Inflammatory macrophage treated with lipopolysaccharide for 4 hours (primary cell): ENCODE results near the gene ST7L.
A peak's percentile ranks its signal among the peaks of the same experiment; 100 is the strongest.
"Not testable (repeated sequence)": the region's sequence is repeated elsewhere in the genome, so short reads cannot be mapped to it uniquely, and the experiment has no call there.

ENCODE experiments used
- DNase-seq: peaks from one replicate; pipeline ENCODE4 v3.0.0-alpha.2; 2020

The ST7L gene, protein sequence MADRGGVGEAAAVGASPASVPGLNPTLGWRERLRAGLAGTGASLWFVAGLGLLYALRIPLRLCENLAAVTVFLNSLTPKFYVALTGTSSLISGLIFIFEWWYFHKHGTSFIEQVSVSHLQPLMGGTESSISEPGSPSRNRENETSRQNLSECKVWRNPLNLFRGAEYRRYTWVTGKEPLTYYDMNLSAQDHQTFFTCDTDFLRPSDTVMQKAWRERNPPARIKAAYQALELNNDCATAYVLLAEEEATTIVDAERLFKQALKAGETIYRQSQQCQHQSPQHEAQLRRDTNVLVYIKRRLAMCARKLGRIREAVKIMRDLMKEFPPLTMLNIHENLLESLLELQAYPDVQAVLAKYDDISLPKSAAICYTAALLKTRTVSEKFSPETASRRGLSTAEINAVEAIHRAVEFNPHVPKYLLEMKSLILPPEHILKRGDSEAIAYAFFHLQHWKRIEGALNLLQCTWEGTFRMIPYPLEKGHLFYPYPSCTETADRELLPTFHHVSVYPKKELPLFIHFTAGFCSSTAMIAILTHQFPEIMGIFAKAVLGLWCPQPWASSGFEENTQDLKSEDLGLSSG

DNA sequence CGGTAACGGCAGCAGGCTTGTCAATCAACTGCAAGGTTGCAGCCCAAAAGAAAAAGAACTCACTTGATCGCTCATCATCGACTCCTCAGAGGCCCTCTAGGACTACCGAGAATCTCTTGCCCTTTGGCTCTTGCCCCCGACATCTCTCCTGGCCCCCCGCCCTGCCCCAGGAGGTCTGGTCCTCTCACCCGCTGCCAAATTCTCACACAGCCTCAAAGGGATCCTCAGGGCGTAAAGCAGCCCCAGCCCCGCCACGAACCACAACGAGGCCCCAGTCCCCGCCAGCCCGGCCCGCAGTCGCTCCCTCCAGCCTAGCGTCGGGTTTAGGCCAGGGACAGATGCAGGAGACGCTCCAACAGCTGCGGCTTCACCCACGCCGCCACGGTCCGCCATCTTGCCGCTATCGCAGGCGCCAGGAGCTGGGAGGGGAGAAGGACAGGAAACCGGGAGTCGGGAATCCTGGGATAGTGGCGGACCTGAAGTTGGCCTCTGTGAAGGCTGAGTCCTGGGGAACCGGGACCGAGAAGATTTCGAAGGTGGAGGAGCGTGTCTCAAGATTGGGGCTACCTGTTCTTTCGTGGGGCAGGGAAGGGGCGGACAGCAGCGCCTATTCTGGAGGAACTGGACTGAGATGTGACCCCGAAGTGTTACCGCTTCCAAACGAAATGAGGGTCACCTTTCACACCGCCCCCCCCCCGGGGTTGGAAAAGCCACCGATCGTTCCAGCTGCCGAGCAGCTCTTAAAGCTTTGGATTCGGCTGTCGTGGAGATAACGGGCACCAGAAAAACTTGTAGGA, at the start of gene ST7L:
TSS of gene ST7L (minus strand) at position 421 of the 797 bp plus-strand sequence. CDS start at position 393, 28 bp downstream.
- peak; percentile 65 for DNase-seq

DNA sequence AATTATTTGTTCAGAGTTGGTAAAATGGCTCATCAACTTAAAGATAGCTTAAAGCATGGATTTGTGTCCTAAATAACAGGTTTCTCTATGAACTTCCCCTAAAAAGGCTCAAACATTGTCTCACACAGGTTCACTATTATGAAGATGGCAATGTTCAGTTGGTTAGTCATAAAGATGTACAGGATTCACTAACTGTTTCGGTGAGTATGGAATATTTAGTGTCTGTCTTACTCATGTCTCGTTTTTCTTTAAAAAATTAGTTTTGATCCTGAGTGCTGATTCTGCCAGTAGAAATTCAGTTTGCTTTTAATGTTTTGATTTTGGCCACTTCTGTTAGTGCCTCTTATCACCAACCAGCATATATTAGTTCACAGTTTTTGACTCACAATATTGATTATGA, 48.0 kb upstream of the ST7L start:
- DNase-seq: no peak

GRCh38 chr1:112665857-112666256, 46.9 kb upstream of the ST7L start:
- no peak for DNase-seq

- no peak for DNase-seq
Measured at GRCh38 chr1:112651205-112651604, 32.3 kb upstream of the ST7L start.

- DNase-seq: no peak
Measured at GRCh38 chr1:112646225-112646624, 27.3 kb upstream of the ST7L start.

DNA sequence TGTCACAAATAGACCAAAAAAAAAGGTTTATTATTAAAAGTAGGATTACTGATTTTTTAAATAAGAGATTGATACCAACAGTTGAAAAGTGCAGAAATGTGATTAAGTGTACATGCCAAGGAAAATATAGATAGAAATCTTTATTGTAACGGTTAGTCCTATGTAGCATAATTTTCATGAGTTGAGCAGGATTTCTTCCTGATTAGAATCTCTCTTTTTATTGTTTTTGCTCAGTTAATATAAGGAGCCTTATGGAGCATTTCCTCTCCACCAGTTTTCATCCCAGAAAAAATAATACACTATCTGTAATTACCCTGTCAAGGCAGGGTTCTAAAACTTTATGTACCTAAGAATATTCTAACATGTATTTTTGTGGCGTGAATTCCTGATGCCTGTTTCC, 24.1 kb upstream of the ST7L start:
- no peak for DNase-seq

GRCh38 chr1:112640437-112640836, 21.5 kb upstream of the ST7L start:
- not testable (repeated sequence) for DNase-seq

DNA sequence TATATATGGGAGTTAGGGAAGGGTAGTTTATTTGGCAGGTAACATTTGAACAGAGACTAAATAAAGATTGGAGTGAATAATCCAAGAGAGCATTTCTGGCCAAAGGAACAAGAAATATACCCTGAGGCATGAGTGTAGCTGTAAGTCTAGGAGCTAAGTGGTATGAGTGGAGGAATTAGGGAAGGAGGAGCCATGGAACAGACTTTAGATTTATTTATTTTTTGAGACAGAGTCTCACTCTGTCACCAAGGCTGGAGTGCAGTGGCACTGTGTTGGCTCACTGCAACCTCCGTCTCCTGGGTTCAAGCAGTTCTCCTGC, 19.1 kb upstream of the ST7L start:
- DNase-seq: no peak

- peak; percentile 17 for DNase-seq
Measured at GRCh38 chr1:112637254-112638109, 18.5 kb upstream of the ST7L start.

GRCh38 chr1:112636597-112637253, 17.8 kb upstream of the ST7L start:
- DNase-seq: peak; percentile 66

DNA sequence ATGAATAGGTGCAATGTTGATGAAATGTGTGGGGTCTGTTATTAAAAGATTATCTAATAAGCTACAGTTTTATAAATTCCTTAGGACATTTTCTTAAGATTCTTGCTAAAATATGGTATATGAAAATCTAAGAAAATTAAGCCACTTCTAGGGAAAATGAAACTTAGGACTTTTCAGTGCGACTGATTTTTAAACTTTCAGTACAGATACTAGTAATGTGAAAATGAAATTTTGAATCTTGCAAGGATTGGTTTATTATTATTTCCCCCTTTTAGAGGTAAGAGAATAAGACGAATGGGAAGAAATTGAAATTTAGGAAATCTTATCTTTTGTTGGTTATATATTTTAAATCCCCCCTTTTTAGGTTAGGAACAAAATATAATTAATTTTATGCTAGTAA, 17.1 kb upstream of the ST7L start:
- DNase-seq: peak; percentile 51

- no peak for DNase-seq
Measured at GRCh38 chr1:112634367-112634766, 15.4 kb upstream of the ST7L start.

DNA sequence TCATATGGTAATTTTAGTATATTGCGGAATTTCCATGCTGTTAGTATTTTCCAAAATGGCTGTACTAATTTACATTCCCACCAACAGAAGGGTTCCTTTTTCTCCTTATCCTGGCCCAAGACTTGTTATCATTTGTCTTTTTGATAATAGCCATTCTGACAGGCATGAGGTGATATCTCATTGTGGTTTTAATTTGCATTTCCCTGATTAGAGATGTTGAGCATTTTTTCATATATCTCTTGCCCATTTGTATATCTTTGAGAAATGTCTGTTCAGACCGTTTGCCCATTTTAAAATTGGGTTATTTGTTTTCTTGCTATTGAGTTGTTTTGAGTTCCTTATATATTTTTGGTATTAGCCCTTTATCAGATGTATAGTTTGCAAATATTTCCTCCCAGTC, 14.7 kb upstream of the ST7L start:
- DNase-seq: no peak

DNA sequence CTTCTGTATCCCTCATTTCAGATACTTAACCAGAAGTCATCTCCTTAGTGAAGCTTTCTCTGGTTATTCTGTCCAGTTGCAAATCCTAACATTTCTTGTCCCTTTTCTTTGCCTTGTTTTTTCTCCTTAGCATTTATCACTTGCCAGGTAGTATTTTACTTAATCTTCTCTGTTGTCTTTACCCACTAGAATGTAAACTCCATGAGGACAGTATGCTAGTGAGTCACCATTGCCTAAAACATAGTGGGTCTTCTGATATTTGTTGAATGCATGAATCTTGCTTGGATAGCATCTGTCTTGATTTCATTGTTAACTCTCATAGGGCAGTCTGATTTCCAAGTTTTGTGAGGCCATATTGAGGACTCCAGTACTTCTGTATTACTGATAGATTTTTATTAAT, 10.3 kb upstream of the ST7L start:
- no peak for DNase-seq

DNA sequence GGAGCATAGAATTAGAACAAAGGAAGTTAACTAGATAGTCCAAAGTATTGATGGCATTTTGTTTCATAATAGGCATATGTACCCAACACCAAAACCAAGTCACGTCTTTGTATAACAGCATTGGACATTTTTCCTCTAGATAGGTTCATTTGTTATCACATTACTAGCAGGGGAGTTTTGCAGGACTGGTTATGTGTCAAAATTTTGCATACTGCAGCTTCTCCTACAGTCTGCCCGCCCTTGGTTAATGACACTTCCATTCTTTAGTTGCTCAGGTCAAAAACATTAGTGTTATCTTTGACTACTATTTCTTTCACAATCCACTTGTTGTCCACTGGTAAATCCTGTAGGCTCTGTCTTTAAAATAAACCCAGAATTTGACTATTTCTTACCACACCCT, 9.6 kb upstream of the ST7L start:
- DNase-seq: no peak

- DNase-seq: no peak
Measured at GRCh38 chr1:112626887-112627286, 7.9 kb upstream of the ST7L start.

DNA sequence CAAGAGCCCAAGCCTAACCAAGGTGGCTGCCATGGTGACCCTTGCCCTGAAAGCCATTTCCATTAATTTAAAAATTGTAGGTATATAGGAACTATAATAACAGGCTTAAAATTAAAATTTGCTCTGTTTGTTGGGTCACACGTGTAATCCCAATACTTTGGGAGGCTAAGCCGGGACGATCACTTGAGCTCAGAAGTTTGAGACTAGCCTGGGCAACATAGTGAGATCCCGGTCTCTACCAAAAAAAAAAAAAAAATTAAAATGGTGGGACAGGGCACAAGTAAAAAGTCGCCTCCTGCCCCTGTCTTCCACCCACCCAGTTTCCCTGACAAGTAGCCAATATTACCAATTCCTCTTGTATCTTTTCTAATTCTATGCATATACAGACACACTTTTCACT, 7.3 kb upstream of the ST7L start:
- DNase-seq: no peak

GRCh38 chr1:112625696-112626095, 6.8 kb upstream of the ST7L start:
- peak; percentile 47 for DNase-seq

- DNase-seq: not testable (repeated sequence)
Measured at GRCh38 chr1:112624493-112624892, 5.6 kb upstream of the ST7L start.

GRCh38 chr1:112620377-112620695, 1.4 kb upstream of the ST7L start:
- DNase-seq: no peak

DNA sequence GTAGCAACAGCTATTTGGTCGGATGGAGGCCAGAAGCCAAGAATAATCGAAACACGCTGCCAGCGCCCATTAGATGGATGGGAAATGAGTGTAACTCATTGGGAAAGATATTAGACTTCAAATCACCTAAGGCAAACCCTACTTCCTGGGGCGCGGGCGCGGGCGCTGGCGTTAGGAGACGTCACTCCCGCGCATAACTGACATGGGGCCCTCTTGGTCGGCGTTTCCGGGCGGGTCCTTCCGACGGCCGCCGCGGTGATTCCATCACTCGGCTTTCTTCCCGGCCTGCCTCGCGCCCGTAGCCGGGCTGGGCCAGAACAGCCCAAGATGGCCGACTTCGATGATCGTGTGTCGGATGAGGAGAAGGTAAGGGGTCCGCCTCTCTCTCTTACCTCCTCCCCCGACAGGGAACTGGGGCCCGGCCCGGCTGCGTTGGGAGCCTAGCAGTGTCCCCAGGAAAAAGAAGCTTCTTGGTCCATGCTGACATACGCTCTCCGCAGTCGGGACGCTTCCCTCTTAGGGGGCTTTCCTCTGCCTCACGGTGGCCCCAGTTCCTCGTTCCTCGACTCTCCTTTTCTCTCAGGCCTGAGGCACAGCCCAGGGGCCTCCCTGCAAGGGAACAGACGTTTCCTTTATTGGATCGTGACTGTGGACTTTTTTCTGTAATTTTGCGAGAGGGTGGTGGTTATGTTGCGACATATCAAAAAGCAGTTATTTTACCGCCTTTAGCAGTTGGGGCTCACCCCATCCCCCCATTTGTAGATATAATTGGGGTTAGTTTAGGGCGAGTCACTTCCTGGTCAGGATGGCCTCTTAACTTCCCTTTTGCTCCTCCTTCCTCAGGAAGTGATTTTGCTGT, 806 bp upstream of the ST7L start, which contains the start of gene CAPZA1:
TSS of gene CAPZA1 (plus strand) at position 315 of the 859 bp plus-strand sequence. CDS start at position 328, 13 bp downstream.
- peak; percentile 97 for DNase-seq
